CD14-positive monocyte (primary cell): ENCODE data around the gene RECQL5. TPM values are rescaled to one million over a fixed set of nuclear protein-coding genes. Genes with fewer than 3 reads are reported as not detected.
A peak's percentile ranks its signal among the peaks of the same experiment; 100 is the strongest.

Experiments
- DNase-seq, 3 donors: peaks; one replicate each; pipeline ENCODE4 v3.0.0-alpha.2; 2011 to 2022
- H2AFZ ChIP-seq: 2 replicates; pipeline ENCODE4 v1.6.0; 2012; ENCODE audit warnings: mild to moderate bottlenecking, low read depth, low read length, inconsistent platforms; ENCODE audit not compliant: insufficient read depth, poor library complexity, severe bottlenecking
- H3K27ac ChIP-seq, 2 donors: 1 replicate in 1 of 2; 2 replicates in 1 of 2; pipeline ENCODE4 v1.5.1; 2012 to 2013; ENCODE audit warnings: low read length in 2 of 2, control low read depth in 1 of 2, inconsistent platforms in 1 of 2, low read depth in 1 of 2, mild to moderate bottlenecking in 1 of 2
- H3K27me3 ChIP-seq, 2 donors: one replicate each; pipeline versions ENCODE4 v1.6.0 to v1.6.1; 2011 to 2013; ENCODE audit warnings: low read length in 2 of 2; ENCODE audit not compliant: control insufficient read depth in 2 of 2, insufficient read depth in 2 of 2
- H3K36me3 ChIP-seq, 2 donors: replicated peaks in 1 of 2; 1 replicate in 1 of 2; 2 replicates in 1 of 2; pipeline versions ENCODE4 v1.5.1 to v1.6.1; 2012 to 2013; ENCODE audit warnings: low read length in 2 of 2, control low read depth in 1 of 2, inconsistent platforms in 1 of 2, mild to moderate bottlenecking in 1 of 2; ENCODE audit not compliant: insufficient read depth in 2 of 2, control insufficient read depth in 1 of 2
- H3K4me1 ChIP-seq, 2 donors: 1 replicate in 1 of 2; 2 replicates in 1 of 2; pipeline versions ENCODE4 v1.5.1 to v1.6.1; 2012 to 2013; ENCODE audit warnings: low read length in 2 of 2, control low read depth in 1 of 2, inconsistent platforms in 1 of 2, mild to moderate bottlenecking in 1 of 2, moderate library complexity in 1 of 2; ENCODE audit not compliant: insufficient read depth in 2 of 2, control insufficient read depth in 1 of 2
- H3K4me2 ChIP-seq: replicated peaks from 2 replicates; pipeline ENCODE3; 2012; ENCODE audit warnings: low read length, moderate library complexity, mild to moderate bottlenecking; ENCODE audit not compliant: poor library complexity, severe bottlenecking; ENCODE audit errors: extremely low read depth
- H3K4me3 ChIP-seq, 3 experiments: fragments of 200-600 bp in 1 of 3; sonication (generic) in 1 of 3; replicated peaks in 1 of 3; 1 replicate in 2 of 3; 2 replicates in 1 of 3; pipeline ENCODE4 v1.5.1; 2011 to 2013; ENCODE audit warnings: low read length in 3 of 3, mild to moderate bottlenecking in 3 of 3, control low read depth in 2 of 3, low read depth in 2 of 3, inconsistent platforms in 1 of 3, moderate library complexity in 1 of 3
- H3K79me2 ChIP-seq: 2 replicates; pipeline ENCODE4 v1.6.0; 2012; ENCODE audit warnings: mild to moderate bottlenecking, control low read depth, inconsistent platforms, low read length, moderate library complexity; ENCODE audit not compliant: insufficient read depth
- H3K9ac ChIP-seq: 2 replicates; pipeline ENCODE4 v1.6.0; 2017; ENCODE audit warnings: low read length, mild to moderate bottlenecking; ENCODE audit not compliant: insufficient read depth, poor library complexity, severe bottlenecking
- H3K9me3 ChIP-seq, 2 donors: replicated peaks in 1 of 2; 1 replicate in 1 of 2; 2 replicates in 1 of 2; pipeline versions ENCODE4 v1.5.1 to v1.6.1; 2012 to 2013; ENCODE audit warnings: low read length in 2 of 2, control low read depth in 1 of 2; ENCODE audit not compliant: control insufficient read depth in 1 of 2, insufficient read depth in 1 of 2
- H4K20me1 ChIP-seq: 2 replicates; pipeline ENCODE4 v1.6.0; 2012; ENCODE audit warnings: mild to moderate bottlenecking, low read length, control low read depth, moderate library complexity; ENCODE audit not compliant: insufficient read depth
- H3K27ac Mint-ChIP-seq, 7 donors: one replicate each; pipeline ENCODE4 v1.8.0; 2020; ENCODE audit warnings: mild to moderate bottlenecking in 7 of 7, mixed read lengths in 7 of 7, moderate library complexity in 6 of 7, inconsistent platforms in 2 of 7
- H3K27me3 Mint-ChIP-seq, 3 donors: one replicate each; pipeline ENCODE4 v1.8.0; 2021 to 2022; ENCODE audit warnings: low read depth in 3 of 3, mild to moderate bottlenecking in 3 of 3, mixed read lengths in 3 of 3, moderate library complexity in 3 of 3, inconsistent platforms in 1 of 3
- H3K36me3 Mint-ChIP-seq, 2 donors: one replicate each; pipeline ENCODE4 v1.8.0; 2020; ENCODE audit warnings: mixed read lengths in 2 of 2, inconsistent platforms in 1 of 2, mild to moderate bottlenecking in 1 of 2
- H3K4me1 Mint-ChIP-seq: one replicate; pipeline ENCODE4 v1.8.0; 2020; ENCODE audit warnings: mild to moderate bottlenecking, mixed read lengths
- H3K4me3 Mint-ChIP-seq, 2 donors: one replicate each; pipeline ENCODE4 v1.8.0; 2020; ENCODE audit warnings: mild to moderate bottlenecking in 2 of 2, mixed read lengths in 2 of 2, moderate library complexity in 1 of 2
- H3K9me3 Mint-ChIP-seq, 7 donors: one replicate each; pipeline ENCODE4 v1.8.0; 2020 to 2022; ENCODE audit warnings: mixed read lengths in 7 of 7, mild to moderate bottlenecking in 6 of 7, moderate library complexity in 6 of 7, inconsistent platforms in 2 of 7
- CTCF ChIP-seq: fragments of 200-600 bp; IDR thresholded peaks from one replicate; pipeline ENCODE4 v1.8.0; 2022; ENCODE audit warnings: antibody characterized with exemption, mild to moderate bottlenecking
- WGBS: methylation state at CpG from one replicate; pipeline ENCODE4 v1.1.5; 2013; ENCODE audit warnings: missing lambda C conversion rate; ENCODE audit not compliant: insufficient coverage; 5-methylcytosine and 5-hydroxymethylcytosine counted together
- intact Hi-C, 2 donors: fragments of 100-400 bp; cut with micrococcal nuclease; formaldehyde crosslinking; loops; one replicate each; pipeline versions ENCODE4 v1.15.0 to v1.15.1; 2023
- polyA plus RNA-seq, 3 donors: library from polyadenylated mRNA; depleted of rRNA in 1 of 3; unstranded in 2 of 3; stranded (reverse) in 1 of 3; fragments of 300-500 nt in 2 of 3; fragments of >200 nt in 1 of 3; fragmentation: Illumina TruSeq in 2 of 3; gene quantifications; 1 replicate in 2 of 3; 2 replicates in 1 of 3; pipeline ENCODE4 v1.2.3, GENCODE V29; 2012 to 2021

RECQL5 gene
- polyA plus RNA-seq, 3 donors, result 3.1 to 27.7 (median 4.4) TPM

- Histone ChIP-seq H3K4me1 (peaks cover 43 to 44% of the 10 kb centered on the region in 2 donors), H3K4me2 (no peak overlapping the region), H3K36me3 (peaks cover 21 to 29% of the 10 kb centered on the region in 2 donors), H4K20me1 (peaks cover 34% of the 10 kb centered on the region), H3K4me3 (no peak overlapping the region), H2AFZ (no peak overlapping the region), H3K9ac (no peak overlapping the region), H3K27ac (no peak overlapping the region), H3K9me3 (no peaks in the 10 kb centered on the region), H3K79me2 (peaks cover 80% of the 10 kb centered on the region), H3K27me3 (no peaks in the 10 kb centered on the region)
- no peak for TF ChIP-seq CTCF
- Mint-ChIP-seq H3K9me3 (no peaks in the 10 kb centered on the region), H3K4me1 (peaks cover 58% of the 10 kb centered on the region), H3K27ac (peak overlapping the region in 1 of 7 donors; percentile 64), H3K36me3 (peaks cover 24 to 46% of the 10 kb centered on the region in 2 donors), H3K27me3 (no peaks in the 10 kb centered on the region), H3K4me3 (no peak overlapping the region)
- no peak for DNase-seq
- WGBS, result no CpG with 5 or more reads among the region's 7 CpGs
- intact Hi-C loops, result no loop called here
Measured at GRCh38 chr17:75684924-75685323, 18.0 kb upstream of the RECQL5 start.

- no peak overlapping the region for H3K27ac ChIP-seq
- H3K27me3 Mint-ChIP-seq, result no peaks in the 10 kb centered on the region
- peaks cover 34% of the 10 kb centered on the region for H4K20me1 ChIP-seq
- H2AFZ ChIP-seq, result no peak overlapping the region
- peaks cover 28 to 36% of the 10 kb centered on the region in 2 donors for H3K36me3 ChIP-seq
- peaks cover 51% of the 10 kb centered on the region for H3K4me1 Mint-ChIP-seq
- intact Hi-C loops, result no loop called here
- peaks cover 36 to 37% of the 10 kb centered on the region in 2 donors for H3K4me1 ChIP-seq
- 100% methylated on average over 4 of the region's 5 CpGs for WGBS
- no peak overlapping the region for H3K4me2 ChIP-seq
- H3K36me3 Mint-ChIP-seq, result peaks cover 30 to 53% of the 10 kb centered on the region in 2 donors
- H3K27me3 ChIP-seq, result no peaks in the 10 kb centered on the region
- no peak overlapping the region for H3K9ac ChIP-seq
- TF ChIP-seq CTCF, result no peak
- no peaks in the 10 kb centered on the region for H3K9me3 Mint-ChIP-seq
- H3K9me3 ChIP-seq, result no peaks in the 10 kb centered on the region
- no peak overlapping the region for H3K4me3 Mint-ChIP-seq
- peaks cover 80% of the 10 kb centered on the region for H3K79me2 ChIP-seq
- DNase-seq, result no peak
- H3K27ac Mint-ChIP-seq, result peak overlapping the region in 3 of 7 donors; percentile 18 to 87 (median 64)
- H3K4me3 ChIP-seq, result no peak overlapping the region
Measured at GRCh38 chr17:75684249-75684648, 17.3 kb upstream of the RECQL5 start.
